HG03175 (cell line): ENCODE measurements around the gene ACACB.

Experiments used
- ATAC-seq: cut with Tn5 transposase; IDR thresholded peaks from one replicate; pipeline ENCODE4 v1.9.1; 2021; ENCODE audit warnings: mild to moderate bottlenecking, moderate library complexity; ENCODE audit not compliant: unreplicated experiment

The ACACB gene

DNA sequence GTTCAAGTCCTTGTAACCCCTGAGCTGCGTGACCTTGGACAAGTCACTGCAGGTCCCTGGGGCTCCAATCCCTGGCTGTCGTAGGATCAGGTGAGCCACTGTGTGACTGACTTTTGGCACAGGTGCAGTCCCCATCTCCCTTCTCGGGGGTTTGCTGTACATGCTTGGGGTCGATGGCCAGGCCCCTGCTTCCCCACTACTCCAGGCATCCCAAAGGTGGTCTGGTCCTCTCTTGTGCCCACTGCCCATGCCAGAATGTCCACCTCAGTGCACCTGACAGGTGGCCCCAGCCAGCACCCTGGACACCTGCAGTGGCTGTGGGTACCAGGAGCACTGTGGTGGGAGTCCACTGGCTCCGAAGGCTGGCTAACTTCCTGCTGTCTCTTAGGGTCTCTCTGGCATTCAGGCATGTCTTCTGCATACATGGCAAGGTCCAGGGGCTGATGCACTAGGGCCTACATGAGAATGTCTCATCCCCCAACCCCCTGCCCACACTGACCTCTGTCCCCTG, 178.0 kb downstream of the ACACB start:
- no peak for ATAC-seq

DNA sequence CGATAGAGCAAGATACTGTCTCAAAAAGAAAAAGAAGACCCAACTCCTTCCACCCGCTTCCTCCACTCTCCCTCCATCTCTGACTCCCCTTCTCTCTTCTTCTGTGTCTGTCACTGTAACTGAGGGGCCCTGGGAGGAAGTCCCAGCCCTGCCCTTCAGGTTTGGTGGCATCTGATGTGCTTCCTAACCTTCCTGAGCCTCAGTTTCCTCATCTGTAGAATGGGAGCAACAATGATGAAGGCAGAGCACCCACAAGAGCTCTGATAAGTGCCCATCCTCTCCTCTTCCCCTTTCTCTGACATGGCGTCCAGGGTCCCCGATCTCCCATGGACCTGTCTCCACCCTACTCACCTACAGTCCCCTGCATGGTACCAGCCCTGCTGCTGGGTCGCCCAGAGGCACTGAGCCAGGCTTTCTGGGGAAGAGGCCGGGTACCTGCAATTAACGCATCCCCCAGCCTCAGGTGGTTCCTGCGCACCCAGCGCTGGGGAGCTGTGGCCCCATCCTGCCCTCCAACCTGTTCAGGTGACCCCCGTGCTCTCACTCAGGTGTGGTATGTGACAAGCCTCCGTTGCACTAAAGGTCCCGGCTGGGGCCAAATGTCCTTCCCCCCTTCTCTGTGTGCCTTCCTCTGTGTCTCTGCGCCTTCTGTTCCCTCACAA, 179.5 kb downstream of the ACACB start:
- no peak for ATAC-seq

DNA sequence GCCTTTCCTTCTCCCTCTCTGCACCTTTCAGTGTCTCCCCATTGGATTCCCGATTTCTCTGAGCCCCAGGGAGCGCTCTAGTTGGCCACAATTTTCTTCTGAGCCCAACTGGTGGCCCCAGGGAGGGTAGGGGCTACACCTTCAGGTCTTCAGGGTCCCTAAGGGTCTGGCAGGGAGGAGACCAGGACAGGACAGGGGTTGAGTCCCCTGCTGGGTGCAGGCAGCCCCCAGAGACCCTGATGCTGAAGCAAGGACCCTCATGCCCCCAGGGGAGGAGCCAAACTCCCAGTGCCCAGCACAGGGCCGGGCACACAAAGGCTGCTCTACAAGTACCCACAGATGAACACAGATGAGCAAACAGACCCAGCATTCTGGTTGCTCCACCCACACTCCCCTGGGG, 180.0 kb downstream of the ACACB start:
- no peak for ATAC-seq

DNA sequence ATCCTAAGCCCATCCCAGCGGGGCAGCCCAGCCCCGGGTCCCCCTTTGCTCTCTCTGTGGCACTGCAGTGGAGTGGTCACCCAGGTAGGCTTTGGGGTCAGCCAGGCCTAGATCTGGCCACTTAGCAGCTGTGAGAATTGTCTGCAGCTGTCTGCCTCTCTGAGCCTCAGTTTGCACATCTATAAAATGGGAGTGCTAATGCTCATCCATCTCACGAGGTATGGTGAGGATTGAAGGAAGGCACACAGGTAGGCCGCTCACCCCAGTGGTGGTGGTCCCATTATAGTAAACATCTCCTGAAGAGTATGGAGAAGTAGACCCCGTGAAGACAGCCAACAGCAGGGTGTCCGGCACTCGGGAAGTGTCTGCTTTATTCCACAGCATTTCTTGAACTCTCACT, 183.5 kb downstream of the ACACB start:
- ATAC-seq: no peak

DNA sequence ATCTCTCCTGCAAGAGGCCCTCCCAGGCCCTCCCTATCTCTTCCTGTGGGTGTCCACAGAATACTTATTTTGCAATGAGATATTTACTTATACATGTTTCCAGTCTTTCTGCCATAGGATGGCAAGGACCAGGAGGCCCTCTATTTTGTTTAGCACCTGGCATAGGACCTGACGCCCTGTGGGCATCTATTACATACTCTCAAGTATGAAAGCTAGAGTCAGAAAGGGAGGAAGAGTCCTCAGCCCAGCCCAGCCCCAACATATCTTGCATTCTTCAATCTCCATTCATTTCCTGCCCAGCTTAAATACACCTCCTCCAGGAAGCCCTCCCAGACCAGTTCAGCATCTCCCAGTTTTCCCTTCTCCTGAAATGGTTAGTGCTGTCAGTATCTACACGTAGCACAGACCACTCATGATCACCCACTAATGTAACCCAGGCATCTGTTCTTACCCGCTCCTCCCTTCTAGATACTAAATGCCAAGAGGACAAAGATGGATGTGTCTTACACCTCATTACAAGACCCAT, 185.3 kb downstream of the ACACB start:
- no peak for ATAC-seq

DNA sequence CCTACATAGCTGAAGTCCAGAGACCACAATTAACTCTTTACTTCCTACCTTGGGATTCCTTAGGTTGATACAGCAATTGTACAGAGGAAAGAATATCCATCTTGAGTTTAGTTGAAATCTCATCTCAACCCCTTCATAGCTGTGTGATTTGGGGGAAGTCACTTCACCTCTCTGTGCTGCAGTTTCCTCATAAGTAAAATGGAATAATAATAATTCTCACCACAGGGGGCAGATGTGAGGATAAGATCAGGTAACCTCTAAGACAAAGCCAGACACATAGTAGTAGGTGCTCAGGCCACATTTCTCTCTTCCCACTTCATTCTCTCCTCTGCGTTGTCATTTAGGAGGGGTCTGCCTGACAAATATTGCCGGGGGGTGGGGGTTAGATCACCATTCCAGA, 186.0 kb downstream of the ACACB start:
- no peak for ATAC-seq

DNA sequence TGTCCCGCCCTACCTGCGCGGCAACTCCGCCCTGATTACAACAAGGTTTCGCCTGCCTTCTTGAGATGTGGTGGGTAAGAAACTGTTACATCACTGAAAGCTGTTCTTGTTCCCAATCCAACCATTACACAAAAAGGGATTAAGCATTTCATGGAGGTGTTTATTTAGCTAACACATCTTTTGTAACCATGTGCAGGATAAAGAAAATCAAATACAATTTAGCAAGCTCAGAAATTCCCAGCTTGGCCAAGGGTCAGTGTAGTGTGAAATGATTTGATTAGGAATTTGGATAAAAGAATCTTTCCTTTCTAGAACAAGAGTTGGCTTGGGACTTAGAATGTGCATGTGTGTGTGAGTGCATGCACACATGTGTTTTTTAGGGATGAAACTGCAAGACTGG, 186.4 kb downstream of the ACACB start:
- no peak for ATAC-seq

DNA sequence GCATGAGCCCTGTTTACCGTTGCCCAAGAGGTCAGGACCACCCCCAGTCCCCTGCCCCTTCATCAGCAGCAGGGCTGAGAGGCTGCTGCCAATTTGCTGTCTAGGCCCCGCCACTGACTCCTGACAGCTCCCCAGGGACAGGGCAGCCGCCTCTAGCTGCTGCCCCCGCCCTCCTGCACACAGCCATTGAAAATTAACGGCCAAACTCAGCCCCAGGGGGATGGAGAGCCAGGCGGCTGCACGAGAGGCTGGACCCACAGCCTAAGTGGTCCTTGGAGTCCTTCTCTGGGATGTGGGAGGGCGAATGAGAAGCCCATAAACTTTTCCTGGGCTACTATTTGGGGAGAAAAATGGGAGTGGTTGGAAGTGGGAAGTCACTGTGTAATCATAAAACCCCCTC, 188.1 kb downstream of the ACACB start:
- no peak for ATAC-seq

DNA sequence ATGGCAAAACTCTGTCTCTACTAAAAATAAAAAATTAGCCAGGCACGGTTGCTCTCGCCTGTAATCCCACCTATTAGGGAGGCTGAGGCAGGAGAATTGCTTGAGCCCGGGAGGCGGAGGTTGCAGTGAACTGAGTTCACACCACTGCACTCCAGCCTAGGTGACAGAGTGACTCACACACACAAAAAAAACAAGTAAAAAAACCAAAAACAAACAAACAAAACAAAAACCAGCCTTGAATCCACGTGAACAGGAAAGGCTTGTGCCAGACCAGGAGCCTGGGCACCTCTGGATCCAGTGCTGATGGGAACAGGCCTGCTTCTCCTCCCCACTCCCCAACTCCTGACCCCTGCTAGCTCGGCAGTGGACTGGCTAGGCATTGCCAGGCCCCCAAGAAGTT, 189.2 kb downstream of the ACACB start:
- ATAC-seq: no peak

DNA sequence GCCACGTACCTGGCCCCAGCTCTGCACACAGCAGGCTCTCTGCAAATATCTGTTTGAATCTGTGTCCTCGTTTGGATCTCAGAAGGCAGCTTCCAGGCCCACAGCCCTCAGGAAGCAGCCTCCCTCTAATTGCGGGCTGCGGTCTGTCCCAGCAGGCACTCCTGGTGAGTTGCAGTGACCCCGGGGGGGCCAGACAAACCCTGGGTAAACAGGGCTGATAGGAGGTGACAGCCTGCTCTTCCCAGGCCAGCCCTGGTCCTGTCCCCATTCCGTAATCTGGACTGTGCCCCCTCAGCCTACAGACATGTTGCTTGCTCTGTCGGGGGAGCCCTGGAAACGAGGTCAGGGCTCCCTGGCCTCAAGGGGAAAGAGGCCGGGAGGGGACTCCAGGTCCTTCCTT, 190.7 kb downstream of the ACACB start:
- no peak for ATAC-seq

DNA sequence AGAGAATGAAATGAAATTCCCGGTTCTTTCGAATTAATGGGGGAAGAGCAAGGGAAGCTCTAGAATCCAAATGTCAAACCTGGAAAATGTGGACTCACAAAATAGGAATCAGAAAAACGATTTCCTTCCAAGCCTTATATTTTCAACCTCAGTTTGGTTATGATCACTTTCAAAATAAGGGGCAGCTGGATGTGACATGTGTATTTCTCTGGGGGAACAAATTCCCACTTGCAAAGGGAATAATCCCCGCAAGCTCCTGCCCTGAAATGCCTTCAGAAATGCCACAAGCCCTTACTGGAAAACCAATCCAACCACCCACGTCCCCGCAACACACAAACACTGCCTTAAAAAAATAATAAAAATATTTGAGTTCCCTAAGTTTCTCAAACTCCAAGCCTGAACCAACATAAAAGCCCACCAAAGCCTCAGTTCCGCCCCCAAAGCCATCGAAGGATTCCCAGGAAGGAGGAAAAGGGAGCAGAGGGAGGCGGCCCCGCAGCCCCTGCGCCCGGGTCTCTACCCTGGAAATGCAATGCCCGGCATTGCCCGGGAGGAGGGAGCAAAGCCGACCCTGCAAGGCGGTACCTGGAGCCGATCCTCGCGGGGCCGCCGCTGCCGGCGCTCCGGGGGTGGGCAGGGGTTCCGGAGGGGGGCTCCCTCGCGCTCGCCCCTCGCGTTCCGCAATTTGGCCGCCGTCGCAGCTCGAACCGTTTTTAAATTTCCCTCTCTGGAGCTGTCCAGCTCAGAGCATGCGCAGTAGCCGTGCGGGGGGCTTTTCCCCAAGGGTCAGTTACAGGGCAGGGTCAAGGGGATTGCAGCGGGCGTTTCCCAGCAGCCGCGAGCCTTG, 192.4 kb downstream of the ACACB start, which contains the start of gene FOXN4:
FOXN4 (minus strand) TSS at position 751 of the 847 bp plus-strand sequence. CDS start 963 bp downstream, outside the sequence.
- ATAC-seq: no peak

DNA sequence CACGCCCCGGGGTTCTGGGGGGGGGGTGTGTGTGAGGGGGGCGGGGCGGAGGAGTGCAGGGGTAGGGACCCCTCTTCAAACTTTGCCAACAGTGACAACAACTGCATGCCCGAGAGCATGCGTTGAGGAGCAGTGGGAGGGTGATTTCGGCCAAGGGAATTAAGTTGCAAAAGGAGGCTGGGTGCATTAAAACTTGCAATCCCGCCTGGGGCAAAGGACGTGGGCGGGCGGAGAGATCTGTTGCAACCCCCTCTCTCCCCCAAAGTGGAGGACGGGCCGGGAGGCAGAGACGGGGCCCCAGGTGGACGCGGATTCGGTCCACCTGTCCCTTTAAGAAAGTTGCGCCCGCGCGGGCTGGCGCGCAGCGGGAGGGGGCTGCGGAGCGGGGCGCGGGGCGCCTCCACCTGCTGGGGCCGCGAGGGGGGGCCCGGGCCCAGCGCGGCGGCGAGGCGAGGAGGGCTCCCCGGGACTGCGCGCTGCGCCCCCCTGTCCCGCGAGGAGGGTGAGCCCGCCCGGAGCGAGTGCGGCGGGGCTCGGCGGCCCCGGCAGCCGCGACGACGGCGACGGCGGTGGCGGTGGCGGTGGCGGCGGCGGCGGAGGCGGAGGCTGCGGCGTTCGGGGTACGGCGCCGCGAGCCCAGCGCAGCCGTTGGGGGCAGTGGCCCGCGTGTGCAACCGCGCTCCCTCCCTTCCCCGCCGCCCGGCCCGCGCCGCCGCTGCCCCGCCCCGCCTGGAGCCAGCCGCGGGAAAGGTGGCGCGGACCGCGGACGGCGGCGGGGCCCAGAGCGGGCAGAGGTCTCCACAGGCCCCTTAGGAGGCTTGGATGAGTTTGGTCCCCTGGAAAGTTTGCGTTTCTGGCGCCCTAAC, 193.2 kb downstream of the ACACB start:
- no peak for ATAC-seq

DNA sequence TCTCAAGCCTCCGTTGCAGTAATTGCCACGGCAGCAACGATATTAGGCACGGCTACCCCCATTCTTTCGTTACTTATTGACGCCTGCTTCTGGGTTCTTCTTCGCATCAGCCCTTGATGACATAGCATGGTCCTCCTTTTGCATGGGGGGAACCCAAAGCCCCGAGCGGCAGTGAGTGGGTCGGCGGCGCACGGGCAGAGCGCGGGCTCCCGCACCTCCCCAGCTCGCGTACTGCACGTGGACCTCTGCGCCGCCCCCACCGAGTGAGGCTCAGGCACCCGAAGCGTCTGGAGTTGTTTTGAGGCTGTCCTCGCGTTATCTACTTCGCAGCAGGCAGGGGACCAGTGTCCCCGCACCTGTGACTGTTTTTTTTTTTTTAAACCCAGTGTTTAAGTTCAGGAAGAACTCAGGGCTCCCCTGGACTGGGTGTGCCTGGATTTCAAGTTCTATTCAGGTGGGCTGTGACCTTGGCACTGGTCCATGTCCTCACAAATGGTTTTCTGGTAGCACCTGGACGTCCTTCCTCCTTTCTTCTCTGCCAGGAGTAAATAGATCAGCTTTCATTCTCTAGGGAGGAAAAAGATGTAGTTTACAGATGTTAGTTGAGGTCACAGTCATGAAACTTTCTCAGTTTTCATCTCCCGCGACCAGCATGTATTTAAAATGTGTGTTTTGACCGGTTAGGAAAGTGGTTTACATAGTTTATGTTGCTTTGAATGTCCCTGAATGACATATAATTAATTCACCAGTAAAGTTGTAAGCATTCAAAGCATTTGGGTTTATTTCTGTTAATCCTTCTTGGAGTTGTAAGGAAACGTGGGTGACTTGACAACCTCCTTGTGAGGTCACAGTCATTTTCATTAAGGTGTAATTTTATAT, 194.1 kb downstream of the ACACB start:
- no peak for ATAC-seq
